ENCODE data around the gene LRRC27.

Gene LRRC27

DNA sequence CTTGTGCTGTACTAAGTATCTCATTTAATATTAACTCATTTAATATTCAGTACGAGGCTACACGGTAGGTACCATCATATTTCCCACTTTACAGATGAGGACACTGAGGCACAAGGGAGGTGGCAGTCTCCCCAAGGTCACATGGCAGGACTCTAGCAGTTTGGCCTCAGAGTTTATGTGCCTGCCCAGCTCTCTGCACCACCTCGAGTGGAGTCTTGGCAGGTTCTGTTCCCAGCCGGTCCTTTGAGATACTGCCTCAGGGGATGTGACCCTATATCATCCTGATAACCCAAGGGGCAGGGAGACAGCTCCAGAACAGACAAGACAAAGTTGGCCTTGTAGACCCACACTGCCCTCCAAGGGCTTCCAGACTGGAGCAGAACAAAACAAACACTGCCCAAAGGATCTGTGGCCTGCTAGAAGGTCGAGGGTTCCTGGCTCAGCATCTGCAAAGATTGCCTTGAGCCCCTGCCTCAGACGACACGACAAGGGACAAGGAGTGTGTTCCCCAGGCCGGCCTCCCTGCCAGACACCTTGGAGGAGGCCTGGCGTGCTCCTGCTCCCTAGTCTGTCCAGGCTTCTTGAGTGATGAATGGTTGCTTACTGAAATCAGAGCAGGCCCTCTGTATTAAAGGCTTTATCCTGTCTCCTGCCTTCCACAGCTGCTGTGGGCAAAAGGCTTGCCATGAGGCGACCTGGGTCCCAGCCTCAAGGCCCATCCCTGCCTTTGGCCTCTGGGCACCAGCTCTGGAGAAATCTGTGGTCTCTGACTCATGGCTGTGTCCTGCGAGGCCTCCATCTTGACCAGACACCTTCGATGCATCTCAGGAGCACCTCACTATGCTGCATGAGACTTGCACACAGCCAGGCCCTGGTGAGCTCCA lies 61.1 kb downstream of the LRRC27 start:
- DNase-seq = no peak

DNA sequence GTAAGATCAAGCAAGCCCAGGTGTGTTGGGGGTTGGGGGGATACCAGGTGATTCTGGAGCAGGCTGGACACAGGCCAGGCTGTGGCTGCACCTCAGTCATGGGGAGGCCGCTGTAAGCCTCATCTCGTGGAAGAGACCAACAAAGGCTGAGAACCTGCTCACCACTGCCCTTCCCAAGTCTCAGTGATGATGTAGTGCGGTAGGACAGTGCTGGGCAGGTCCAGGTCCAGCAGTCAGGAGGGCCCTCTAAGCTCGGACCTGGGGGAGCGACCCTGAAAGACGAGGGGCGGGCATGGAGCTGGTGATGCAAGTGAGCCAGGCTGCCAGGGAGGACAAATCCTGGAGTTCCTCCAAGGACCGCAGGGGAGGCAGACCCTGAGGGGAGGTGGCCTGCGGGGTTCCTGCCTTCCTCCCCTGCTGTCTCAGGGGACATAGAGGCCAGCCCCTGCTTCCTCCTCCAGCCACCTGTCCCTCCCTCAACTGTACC lies 61.7 kb downstream of the LRRC27 start:
- no peak for DNase-seq

DNA sequence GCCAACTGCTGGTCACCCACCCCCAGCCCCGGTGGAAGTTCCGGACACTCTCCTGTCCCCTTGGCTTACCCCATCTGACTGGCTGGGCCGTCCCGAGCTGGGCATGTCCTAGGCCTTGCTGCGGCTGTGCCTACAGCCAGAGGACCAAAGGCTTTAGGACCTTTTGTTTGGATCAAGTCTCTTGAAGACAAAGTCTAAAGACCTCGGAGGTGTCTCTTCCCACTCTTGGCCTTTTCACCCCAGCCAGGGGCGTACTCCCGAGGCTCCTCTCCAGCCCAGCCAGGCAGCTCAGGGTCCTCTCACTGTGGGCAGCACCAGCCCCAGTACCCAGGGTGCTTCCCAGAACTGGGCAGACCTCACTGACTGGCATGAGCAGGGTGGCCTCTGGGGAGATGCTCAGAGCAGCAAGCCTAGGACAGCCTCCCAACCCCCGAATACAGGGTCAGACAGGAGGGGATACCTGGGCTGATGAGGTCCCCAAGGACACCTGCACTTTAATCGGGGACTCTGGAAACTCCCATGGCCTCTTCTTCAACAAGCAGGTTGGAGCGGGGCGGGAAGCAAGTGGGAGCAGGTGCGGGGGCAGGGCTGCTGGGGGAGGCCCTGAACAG lies 62.3 kb downstream of the LRRC27 start:
- no peak for DNase-seq

- DNase-seq = no peak
These were observed 63.1 kb downstream of the LRRC27 start for GRCh38 chr10:132394936-132395703.

DNA sequence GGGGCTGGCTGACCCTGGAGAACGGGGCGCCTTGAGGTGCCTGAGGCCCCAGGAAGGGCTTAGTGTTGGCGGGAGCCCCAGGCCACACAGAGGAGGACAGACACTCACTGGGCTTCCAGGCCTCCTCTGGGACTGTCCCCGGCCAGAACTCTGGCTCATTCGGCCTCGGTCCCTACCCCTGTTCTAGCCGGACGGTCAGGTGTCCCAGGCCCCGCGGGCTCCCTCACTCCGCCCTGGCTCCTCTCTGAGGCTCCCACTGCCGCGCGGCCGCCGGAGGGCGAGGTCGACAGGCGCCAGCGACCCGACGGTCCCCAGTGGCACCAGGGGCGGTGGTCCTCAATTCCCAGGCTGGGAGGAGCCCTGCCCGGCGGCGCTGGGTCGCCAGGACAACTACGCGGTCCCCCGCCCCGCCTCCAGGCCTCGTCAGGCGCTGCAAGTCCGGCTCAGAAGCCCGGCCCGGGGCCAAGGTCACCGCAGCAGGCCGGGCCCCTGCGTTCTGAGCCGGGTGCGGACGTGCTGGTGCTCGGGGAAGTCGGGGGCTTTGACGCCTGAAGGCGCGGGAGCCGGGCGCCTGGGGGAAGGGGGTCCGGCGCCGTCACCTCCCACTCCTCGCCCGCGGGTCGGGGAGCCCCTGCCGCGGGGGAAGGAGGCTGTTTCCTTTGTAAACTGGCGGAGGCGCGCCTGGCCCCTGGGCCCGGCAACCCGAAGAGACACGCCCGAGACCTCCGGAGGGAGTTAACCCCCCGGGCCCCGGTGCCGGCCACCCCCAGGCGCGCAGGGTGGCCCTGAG lies 63.9 kb downstream of the LRRC27 start:
- no peak for DNase-seq

- no peak for DNase-seq
These were observed 64.6 kb downstream of the LRRC27 start for GRCh38 chr10:132396494-132397035.

GRCh38 chr10:132397036-132397541 lies 65.1 kb downstream of the LRRC27 start, which contains the start of gene PWWP2B:
PWWP2B (plus strand) TSS chr10:132397200; CDS start chr10:132397227, 27 bp downstream.
- no peak for DNase-seq

DNA sequence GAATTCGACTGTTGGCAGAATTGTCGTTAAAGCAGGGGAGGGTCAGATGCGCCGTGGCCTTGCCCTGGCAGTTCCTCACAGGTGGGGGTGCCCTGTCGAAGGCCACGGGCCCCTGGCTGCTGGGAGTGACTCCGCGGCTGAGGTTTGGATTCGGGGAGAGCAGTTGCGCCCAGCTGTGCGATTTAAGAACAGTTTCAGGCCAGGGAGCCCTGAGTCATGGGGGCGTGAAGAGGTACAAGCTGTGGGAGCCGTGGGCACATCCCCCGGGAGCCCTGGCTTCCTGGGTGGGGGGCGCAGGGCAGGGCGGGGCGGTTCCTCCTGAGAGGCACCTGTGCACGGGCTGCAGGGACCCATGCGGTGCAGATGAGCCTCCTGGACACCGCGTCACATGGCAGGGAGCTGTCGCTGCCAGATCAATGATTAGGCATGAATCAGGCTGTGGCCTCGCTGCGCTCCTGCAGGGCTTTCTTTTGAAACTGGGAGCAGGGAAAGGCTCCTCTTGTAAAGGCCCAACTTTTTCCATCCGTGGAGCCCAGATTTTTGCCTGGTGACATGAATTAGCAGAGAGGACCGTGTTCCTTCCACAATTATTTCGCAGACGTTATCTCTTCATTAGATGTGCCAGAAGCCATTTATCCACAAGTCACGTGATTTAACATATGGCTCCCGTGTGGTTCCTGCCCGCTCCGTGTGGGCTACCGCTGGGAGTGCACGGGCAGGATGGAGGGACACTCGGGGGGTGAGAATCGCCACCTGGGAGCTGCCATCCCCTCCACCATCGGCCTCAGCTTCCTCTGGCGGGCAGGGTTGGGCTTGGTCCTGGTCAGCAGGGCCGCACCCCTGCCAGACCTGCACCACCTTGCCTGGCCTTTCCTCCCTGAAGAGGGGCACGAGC lies 65.9 kb downstream of the LRRC27 start:
- no peak for DNase-seq

DNA sequence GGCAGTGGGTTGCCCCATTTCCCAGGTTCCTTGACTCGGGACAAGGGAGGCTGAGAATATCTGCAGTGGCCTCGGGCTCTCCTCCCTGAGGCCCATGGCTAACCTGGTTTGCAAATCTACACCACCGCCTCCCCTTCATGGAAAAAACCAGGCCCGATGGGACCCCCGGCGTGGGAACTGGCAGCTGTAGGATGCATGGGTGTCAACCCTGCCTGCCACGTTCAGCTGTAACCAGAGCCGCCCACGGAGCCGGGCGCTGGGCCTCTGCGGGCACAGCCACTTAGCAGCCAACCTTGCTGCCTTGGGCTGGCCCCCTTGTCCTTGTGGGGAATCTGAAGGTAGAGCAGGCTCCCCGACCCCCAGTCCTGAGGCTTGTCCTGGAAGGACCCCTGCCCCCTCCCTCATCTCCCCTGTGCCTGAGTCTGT lies 66.6 kb downstream of the LRRC27 start:
- DNase-seq = no peak

DNA sequence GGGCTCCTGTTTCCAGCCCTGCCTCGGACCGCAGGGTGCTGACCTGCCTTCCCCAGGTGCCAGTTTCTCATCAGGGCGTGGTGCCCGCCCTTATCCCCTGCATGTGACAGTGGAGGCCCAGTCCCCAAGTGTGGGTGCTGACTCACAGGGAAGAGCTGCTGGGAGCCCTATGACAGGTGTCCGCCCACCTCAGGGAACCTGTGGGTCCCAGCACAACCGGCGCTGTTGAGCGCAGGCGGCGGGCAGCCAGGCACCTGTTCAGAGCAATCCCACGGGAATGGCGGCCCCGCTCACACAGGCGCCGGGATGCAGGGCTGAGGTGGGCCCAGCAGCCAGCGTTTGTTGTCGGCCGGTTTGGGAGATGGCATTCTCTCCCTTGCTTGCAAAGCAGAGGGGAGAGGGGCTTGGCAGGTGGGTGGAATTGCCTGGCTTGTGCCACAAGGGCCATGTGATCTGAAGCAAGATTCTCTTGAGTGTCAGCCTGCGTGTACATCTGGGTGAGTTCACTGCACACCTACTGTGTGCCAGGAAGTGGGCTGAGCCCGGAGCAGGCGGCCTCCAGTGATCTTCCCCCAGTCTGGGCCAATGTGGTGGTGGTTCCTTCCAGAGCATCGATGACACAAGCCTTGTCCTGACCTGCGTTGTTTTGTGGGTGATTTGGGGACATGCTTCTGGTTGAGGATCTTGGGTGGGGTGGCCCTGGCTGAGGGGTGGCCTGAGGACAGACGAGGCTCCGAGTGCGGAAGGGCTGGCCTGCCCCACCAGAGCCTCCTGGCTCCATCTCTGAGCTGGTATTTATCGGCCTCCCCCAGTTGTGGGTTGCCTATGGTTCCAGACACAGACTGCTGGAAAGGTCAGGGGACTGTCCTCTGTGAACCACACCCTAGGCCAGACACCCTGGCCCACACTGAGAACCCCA lies 67.4 kb downstream of the LRRC27 start:
- no peak for DNase-seq

DNA sequence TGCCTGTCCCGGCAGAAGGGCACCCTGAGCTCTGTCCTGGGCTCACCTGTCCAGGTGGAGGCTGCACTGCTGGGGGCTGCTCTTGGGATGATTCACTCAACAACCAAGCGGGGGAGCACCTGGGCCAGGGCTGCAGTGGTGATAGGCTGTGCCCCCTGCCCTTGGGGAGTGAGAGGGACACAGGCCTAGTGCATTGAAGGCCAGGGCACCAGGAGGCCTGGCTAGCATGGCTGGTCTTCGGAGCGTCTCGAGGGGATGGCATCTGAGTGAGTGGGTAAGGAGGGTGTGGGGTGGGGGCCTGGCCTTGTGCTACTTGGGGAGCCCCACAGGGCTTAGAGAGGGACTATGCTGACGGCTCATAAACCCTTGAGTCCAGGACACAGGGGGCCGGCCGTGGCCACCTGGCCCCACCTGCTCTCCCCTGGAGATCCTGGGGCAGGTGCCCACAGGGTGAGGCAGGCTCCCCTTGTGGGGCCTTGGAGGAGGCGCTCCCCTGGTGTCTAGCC lies 68.1 kb downstream of the LRRC27 start:
- no peak for DNase-seq

DNA sequence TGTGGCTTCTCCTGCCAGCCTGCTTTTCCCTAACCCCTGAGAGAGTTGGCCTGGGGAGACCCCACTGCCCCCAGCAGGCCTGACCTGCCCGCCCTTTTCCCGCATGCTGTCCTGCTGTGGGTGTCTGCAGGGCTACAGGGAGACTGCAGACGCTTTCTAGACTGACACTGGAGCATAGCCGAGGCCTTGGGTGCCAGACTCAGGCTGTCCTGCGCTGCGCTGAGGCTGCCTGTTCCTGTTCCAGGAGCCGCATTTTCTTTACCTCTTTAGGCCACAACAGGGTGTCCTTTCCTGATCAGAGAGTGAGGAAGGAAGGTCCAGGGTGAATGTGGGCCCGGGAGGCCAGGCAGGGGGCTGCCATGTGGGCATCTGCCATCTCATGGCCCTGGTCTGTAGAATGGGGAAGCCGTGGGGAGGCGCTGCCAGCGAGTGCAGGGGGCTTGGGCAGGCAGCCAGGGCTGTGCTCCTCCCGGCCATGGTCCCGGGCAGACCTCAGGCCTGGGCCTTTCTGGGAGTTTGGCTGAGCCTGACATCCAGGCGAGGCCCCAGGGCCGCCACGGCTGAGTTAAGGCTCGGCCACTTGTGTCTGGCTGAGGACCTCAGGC lies 68.7 kb downstream of the LRRC27 start:
- DNase-seq = no peak

DNA sequence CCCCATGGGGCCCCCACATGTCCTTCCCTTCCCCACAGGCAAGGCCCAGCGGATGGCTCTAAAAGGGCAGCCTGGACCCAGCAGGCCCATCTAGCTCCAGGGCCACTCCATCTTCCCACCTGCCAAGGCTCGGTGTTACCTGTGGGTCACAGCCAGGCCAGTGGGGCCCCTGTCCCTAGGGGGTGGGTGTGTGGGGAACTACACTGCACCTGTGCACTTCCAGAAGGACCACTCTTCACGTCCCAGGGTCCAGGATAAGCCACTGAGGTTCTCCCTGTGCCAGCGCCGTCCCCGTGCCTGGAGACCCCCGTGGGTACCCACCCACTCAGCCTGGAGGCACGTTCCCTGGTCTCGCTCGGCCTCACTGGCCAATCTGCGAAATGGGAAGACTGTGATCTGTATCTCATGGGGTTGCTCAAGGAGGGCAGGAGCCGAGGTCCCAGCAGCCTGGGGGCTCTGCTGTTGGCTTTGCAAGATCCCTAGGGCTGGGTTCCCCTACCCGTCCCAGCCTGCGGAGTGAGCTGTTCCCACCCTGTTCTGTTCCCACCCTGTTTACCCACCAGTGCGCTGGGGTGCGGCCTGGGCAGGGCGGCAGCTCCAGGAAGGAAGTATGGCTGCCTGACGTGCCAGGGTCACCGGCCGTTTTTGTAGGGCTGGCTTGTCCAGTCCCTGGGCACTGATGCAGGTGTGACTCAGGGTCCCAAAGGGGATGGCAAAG lies 69.6 kb downstream of the LRRC27 start:
- DNase-seq = no peak

GRCh38 chr10:132402781-132403241 lies 70.8 kb downstream of the LRRC27 start:
- DNase-seq = no peak

DNA sequence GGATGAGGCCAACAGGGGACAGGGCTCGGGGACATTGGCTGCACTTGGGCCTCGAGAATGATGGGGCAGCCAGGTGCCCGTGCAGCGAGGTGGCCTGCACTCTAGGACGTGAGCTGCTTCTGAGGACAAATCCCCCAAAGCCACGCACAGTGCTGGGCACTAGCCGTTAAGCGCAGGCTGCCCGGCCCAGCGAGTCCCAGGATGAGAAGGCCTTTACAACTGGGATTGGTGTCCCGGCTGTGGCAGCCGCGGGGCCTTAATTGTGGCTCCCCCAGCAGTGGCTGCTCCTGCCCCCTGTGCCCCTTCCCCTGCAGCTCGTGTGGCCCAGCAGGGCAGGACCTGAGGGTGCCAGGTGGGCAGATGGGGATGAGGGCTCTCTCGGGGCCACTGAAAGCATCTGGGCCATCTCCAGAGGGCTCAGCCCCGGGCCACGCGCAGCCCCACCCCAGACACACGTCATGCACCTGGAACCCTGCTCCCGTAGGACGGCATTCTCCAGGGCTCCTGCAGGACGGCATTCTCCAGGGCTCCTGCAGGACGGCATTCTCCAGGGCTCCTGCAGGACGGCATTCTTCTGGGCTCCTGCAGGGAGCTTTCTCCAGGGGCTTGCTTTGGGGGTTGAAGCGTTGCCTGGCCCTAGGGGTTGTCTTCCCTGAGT lies 71.6 kb downstream of the LRRC27 start:
- DNase-seq = no peak

DNA sequence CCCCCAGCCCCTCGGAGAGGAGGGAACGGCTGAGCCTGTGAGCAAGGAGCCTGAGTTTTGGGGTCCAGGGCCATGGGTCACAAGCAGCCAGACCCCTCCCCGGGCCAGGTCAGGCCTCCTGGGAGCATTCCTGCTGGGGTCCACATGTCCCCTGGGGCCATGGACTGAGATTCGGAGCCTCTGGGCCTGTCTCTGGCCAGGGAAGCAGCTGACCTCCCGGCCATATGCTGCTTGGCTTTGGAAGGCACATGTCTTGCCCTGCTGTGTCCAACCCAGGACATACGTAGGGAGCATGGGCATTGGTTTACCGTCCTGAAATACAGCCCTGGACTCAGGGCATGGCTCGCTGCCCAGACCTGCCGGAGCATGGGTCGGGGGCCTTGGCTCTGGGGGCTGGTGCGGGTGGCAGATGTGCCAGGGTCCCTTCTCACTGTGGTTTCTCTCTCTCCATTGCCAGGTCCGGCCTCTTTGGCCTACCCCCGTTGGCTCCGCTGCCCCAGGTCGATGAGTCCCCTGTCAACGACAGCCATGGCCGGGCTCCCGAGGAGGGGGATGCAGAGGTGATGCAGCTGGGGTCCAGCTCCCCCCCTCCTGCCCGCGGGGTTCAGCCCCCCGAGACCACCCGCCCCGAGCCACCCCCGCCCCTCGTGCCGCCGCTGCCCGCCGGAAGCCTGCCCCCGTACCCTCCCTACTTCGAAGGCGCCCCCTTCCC lies 72.3 kb downstream of the LRRC27 start:
- DNase-seq = no peak

DNA sequence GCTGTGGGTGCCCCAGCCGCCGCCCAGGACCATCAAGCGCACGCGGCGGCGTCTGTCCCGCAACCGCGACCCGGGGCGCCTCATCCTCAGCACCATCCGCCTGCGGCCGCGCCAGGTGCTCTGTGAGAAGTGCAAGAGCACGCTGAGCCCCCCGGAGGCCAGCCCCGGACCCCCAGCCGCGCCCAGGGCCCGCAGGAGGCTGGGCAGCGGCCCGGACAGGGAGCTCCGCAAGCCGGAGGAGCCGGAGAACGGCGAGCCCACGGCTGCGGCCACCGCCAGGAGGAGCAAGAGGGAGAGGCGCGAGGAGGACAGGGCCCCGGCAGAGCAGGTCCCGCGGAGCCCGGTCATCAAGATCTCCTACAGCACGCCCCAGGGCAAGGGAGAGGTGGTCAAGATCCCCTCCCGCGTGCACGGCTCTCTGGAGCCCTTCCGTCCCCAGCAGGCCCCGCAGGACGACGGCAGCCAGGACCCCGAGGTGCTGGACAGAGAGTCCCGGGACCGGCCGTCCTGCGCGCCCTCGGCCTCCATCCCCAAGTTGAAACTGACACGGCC lies 73.0 kb downstream of the LRRC27 start:
- no peak for DNase-seq

All from NCI-H1048 (cell line).